ENCODE data around the gene BOD1. TPM values are rescaled to one million over a fixed set of nuclear protein-coding genes. Genes with fewer than 3 reads are reported as not detected.

BOD1 gene
- polyA plus RNA-seq, 2 of the 4 experiments (the other 2 are of a cell fraction) = 59.1 to 102 TPM

GRCh38 chr5:173623789-173624188 lies 7.3 kb upstream of the BOD1 start:
- H3K4me3 ChIP-seq = no peak overlapping the region
- ATAC-seq (no peak), DNase-seq (ENCODE audit: low read depth in 1 of 2, low spot score in 1 of 2) (no peak), FAIRE-seq (no peak)
- ChIA-PET POLR2A (no interaction called here), CTCF (interaction anchor here (1.2 to 13.6 kb wide), 4 partner anchors 109 to 694 kb away, joined by 4 to 229 read pairs (median 9); no protein-coding TSS in a partner anchor)
- no peak overlapping the region for H3K4me2 ChIP-seq
- peaks cover 34% of the 10 kb centered on the region for H3K4me1 ChIP-seq
- TF ChIP-seq REST (IDR thresholded peaks at IDR 0.05) (no peak), MYC (IDR thresholded peaks at IDR 0.05; ENCODE audit: borderline replicate concordance, low read length) (no peak), RCOR1 (IDR thresholded peaks at IDR 0.05; ENCODE audit: low read depth, low read length) (no peak), HEYL (CRISPR knock-in tag; IDR thresholded peaks at IDR 0.05) (no peak), PHF8 (IDR thresholded peaks at IDR 0.05; ENCODE audit: borderline replicate concordance, low read depth) (no peak), RARB (CRISPR knock-in tag; IDR thresholded peaks at IDR 0.05) (no peak), KDM5A (IDR thresholded peaks at IDR 0.05) (no peak), CTCF (IDR thresholded peaks at IDR 0.05) (no peak), CHD2 (IDR thresholded peaks at IDR 0.05; ENCODE audit: low read length, partially characterized antibody) (no peak), HES2 (IDR thresholded peaks at IDR 0.05) (no peak), HMGXB4 (CRISPR knock-in tag; IDR thresholded peaks at IDR 0.05; ENCODE audit: borderline replicate concordance) (no peak)
- peak overlapping the region; percentile 46 to 76; a peak in 3 of 6 replicates for H3K27ac ChIP-seq
- no peaks in the 10 kb centered on the region for H3K9me3 ChIP-seq
- 95% methylated on average over 1 of the region's 1 CpG for WGBS (ENCODE audit: missing lambda C conversion rate)

GRCh38 chr5:173623296-173623771 lies 6.9 kb upstream of the BOD1 start:
- ChIA-PET CTCF (interaction anchor here (1.2 to 13.6 kb wide), 5 partner anchors 110 to 694 kb away, joined by 4 to 229 read pairs (median 5); no protein-coding TSS in a partner anchor), POLR2A (no interaction called here)
- WGBS (ENCODE audit: missing lambda C conversion rate) = 79% methylated on average over 10 of the region's 10 CpGs
- Histone ChIP-seq H3K4me1 (peaks cover 34% of the 10 kb centered on the region), H3K4me2 (no peak overlapping the region), H3K4me3 (no peak overlapping the region), H3K27ac (peak overlapping the region; percentile 39 to 46; a peak in 3 of 6 replicates), H3K9me3 (no peaks in the 10 kb centered on the region)
- no peak for TF ChIP-seq CTCF (IDR thresholded peaks at IDR 0.05)
- no peak for TF ChIP-seq CEBPB (IDR thresholded peaks at IDR 0.05)
- no peak for ATAC-seq
- FAIRE-seq = no peak
- no peak for DNase-seq (ENCODE audit: low read depth in 1 of 2, low spot score in 1 of 2)

Measured in A549 (cell line).